Testis (tissue), 2 donors: ENCODE data around the gene MAML3.

Source experiments
- POLR2A ChIP-seq: fragments of 450-650 bp; IDR thresholded peaks from one replicate; pipeline ENCODE4 v1.6.1; 2017; ENCODE audit warnings: antibody characterized with exemption, mild to moderate bottlenecking, moderate library complexity
- TF ChIP-seq, protein P1 (sequence below), 3 experiments: fragments of 450-650 bp in 2 of 3; fragments of 200-600 bp in 1 of 3; sonication (generic) in 1 of 3; IDR thresholded peaks; one replicate each; pipeline ENCODE4 v1.5.1; 2016 to 2019; ENCODE audit warnings: antibody characterized with exemption in 3 of 3, mild to moderate bottlenecking in 2 of 3, moderate library complexity in 1 of 3

DNA sequence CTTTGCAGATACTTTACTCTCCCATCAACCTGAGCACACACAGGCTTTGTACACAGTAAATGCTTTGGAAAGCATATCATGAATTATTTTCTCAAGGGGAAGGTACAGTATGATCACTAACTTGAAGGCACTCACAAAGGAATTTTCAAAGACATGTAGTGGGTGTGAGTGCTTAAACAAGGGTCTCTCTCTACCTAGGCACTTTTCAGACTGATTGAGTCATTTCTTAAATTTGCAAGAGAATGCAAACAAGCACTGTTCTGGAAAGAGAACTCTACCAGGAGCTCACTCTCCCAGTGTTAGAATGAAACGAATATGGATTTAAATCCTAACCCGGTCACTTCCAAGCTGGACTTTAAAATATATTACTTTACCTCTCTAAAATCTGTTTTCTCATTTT, 85.7 kb downstream of the MAML3 start:
- TF ChIP-seq, protein P1, sequence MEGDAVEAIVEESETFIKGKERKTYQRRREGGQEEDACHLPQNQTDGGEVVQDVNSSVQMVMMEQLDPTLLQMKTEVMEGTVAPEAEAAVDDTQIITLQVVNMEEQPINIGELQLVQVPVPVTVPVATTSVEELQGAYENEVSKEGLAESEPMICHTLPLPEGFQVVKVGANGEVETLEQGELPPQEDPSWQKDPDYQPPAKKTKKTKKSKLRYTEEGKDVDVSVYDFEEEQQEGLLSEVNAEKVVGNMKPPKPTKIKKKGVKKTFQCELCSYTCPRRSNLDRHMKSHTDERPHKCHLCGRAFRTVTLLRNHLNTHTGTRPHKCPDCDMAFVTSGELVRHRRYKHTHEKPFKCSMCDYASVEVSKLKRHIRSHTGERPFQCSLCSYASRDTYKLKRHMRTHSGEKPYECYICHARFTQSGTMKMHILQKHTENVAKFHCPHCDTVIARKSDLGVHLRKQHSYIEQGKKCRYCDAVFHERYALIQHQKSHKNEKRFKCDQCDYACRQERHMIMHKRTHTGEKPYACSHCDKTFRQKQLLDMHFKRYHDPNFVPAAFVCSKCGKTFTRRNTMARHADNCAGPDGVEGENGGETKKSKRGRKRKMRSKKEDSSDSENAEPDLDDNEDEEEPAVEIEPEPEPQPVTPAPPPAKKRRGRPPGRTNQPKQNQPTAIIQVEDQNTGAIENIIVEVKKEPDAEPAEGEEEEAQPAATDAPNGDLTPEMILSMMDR (IDR thresholded peaks at IDR 0.05) = no peak
- TF ChIP-seq POLR2A = no peak
